Activated naive CD4-positive, alpha-beta T cell treated with Interleukin-2 at 50 U/mL for 16 hours (primary cell): ENCODE measurements around the gene CSTPP1.
"Not testable (repeated sequence)": the region's sequence is repeated elsewhere in the genome, so short reads cannot be mapped to it uniquely, and the experiment has no call there.

Source experiments
- DNase-seq: peaks from one replicate; pipeline ENCODE4 v3.0.0-alpha.2; 2020

Gene CSTPP1

GRCh38 chr11:46913484-46913883, 23.1 kb upstream of the CSTPP1 start:
- DNase-seq = no peak

DNA sequence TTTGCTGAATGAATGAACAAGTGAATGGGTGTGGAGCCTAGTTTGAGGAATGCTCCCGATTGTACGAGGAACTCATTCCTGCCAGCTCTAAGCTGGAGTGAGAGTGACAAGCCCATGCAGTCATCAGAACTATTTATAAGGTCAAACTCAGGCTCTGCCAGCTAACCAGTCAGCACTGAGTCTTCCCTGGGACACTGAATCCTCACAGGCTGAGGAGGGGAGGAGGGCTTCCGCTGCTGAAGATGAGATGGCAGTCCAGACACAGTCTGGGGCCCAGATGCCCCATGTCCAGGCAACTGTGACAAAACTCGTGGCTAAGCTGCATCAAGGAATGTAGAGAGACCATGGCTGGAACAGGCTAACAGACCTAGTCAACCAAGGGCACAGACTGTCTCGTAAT, 22.2 kb upstream of the CSTPP1 start:
- DNase-seq = no peak

GRCh38 chr11:46914910-46915309, 21.7 kb upstream of the CSTPP1 start:
- no peak for DNase-seq

DNA sequence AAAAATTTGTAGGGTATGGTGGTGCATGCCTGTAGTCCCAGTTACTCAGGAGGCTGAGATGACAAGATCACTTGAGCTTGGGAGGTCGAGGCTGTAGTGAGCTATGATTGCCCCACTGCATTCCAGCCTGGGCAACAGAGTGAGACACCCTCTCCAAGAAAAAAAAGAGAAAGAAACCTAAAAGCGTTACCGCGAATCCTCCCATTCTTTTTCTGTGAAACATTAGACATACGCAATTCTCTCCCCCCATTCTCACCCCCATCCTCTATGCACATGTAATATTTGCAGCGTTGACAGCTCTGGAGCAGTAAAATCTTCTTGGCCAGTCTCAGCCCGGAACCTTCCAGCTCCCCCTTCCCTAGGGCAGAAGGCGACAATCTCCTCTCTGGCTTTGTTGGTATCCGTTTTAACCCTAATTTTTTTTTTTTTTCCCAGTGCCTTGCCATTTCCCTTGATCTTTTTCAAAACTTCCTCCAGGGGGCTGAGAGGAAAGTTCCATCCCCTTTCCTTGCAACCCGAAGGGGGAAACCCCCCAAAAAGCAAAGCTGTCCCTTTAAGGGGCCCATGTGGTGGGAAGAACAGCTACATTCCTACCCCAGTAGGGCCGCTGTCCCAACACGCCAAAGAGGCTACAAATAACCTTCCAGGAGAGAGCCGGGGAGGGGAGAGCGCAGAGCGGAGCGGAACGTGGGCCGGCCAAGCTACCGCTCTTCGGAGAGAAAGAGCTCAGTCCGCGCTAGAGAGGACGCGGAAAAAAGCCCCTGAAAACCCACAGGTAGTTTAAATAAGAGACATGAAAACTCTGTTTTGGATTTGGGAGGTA, 20.1 kb upstream of the CSTPP1 start:
- DNase-seq = peak; percentile 21

DNA sequence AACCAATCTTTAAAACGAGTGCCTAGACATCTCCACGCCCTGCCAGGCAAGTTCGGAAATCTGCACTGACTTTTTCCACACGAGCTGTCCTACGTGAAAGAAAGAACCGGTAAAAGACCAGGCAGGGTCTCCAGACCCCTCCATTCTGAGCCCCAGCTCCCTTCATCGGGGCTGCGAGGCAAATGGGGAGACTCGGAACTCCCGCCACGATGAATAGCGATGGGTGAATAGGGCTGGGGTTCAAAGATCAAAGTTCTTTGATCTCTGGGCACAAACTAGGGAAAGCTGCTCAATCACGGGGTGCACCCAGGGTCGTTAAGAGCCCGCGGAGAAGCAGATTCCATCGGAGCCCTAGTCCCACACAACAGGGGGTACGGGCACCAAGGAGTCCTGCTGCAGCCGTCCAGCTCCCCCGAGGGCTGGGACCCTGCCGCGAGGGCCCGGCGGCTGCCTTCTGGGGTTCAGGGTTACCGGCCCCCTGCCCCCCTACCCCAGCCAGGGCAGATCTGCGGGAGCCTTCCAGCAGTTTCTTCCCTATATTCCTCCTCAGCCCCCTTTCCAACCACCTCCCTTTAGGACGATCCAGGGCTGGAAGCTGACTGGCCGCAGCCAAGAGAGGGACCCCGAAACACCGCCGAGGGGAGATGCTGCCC, 19.3 kb upstream of the CSTPP1 start:
- DNase-seq = no peak

GRCh38 chr11:46917762-46918082, 18.8 kb upstream of the CSTPP1 start:
- DNase-seq = no peak

DNA sequence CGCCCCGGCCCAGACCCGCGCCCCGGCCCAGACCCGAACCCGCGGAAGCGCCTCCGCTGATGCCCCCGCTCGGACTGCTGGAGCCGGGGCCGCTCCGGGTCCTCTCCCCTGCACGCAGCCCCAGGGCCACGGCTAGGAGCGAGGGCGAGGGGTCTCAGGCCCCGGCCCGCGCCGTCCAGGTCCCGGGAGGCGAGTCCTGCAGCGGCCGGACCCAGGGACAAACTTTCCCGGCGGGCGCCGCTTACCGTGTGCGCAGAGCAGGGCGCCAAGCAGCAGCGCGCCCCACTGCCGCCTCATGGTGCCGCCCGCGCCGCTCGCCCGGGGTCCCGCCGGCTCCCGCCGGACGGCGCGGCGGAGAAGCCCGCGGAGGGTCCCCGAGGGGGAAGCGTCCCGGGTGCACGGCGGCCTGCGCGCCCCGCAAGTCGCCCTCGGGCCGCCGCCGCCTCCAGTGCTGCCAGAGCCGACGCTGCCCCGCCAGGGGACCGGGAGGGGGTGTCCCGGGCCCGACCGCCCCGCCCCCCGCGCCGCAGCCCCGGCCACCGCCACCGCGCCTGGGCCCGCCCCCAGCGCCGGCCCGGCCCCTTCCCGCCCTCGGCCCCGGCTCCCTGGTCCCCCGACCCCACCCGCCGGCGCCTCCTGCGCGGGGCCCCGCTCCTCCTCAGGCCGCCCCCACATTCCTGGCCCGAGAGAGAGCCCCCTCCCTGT, 18.3 kb upstream of the CSTPP1 start, which contains the start of gene LRP4:
TSS of gene LRP4 (minus strand) at position 468 of the 705 bp plus-strand sequence. CDS start at position 297, 171 bp downstream.
- peak; percentile 44 for DNase-seq

GRCh38 chr11:46918788-46919513, 17.6 kb upstream of the CSTPP1 start:
- DNase-seq = no peak

GRCh38 chr11:46920755-46921154, 15.8 kb upstream of the CSTPP1 start:
- no peak for DNase-seq

DNA sequence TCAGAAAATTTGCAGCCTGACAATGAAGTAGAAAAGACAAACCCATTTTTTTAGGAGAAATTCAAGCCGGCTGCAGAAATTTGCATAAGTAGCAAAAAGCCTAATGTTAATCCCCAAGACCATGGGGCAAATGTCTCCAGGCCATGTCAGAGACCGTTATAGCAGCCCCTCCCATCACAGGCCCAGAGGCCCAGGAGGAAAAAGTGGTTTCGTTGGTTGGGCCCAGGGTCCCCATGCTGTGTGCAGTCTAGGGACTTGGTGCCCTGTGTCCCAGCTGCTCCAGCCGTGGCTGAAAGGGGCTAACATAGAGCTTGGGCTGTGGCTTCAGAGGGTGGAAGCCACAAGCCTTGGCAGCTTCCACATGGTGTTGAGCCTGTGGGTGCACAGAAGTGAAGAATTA, 8.6 kb upstream of the CSTPP1 start:
- not testable (repeated sequence) for DNase-seq

- not testable (repeated sequence) for DNase-seq
Measured at GRCh38 chr11:46928701-46929100, 7.9 kb upstream of the CSTPP1 start.

DNA sequence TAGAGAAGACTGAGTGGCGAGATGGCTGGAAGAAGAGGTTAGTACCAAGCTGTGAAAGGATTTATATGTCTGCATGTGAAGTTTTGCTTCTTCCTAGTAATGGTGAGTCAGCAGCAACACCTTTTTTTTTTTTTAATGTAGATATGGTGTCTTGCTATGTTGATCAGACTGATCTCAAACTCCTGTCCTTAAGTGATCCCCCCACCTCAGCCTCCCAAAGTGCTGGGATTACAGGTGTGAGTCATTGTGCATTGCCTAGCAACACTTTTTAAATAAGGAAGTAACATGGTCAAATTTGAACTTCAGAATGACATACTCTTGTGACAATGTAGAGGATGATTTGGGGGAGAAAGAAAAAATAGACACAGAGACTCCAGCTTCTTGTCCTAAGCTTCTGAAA, 6.5 kb upstream of the CSTPP1 start:
- no peak for DNase-seq

GRCh38 chr11:46942172-46942571, 5.6 kb downstream of the CSTPP1 start:
- DNase-seq = no peak

DNA sequence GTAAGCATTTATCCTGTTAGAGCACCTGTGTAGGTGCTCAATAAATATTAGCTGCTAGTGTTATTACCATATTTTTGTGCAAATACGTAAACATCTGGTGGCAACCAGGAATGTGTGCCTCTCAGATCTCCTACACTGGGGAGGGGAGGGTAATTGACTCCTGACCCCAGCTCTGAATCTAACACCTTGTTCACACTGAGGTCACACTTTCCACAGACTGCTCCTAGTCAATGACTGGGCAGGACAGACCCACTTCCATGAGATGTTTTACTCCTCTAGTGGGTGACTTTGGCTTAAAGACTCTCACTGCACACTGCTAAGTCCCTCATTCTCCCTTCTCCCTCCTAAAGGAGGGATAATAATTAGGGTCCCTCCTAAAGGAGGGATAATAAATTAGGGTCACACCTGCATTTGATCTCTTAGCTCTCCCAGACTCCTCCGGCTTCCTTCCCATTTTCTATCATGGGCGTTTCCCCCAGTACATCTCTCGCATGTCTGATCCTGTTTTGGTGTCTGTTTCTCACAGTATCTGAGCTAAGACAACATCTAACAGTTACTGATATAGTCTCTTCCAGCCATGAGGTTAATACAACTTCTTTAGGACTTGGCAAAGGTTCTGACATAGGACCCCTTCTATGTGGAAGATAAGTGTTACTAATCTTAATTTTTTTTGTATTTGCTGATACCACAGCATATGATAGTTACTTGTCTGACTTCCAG, 8.0 kb downstream of the CSTPP1 start:
- DNase-seq = no peak

DNA sequence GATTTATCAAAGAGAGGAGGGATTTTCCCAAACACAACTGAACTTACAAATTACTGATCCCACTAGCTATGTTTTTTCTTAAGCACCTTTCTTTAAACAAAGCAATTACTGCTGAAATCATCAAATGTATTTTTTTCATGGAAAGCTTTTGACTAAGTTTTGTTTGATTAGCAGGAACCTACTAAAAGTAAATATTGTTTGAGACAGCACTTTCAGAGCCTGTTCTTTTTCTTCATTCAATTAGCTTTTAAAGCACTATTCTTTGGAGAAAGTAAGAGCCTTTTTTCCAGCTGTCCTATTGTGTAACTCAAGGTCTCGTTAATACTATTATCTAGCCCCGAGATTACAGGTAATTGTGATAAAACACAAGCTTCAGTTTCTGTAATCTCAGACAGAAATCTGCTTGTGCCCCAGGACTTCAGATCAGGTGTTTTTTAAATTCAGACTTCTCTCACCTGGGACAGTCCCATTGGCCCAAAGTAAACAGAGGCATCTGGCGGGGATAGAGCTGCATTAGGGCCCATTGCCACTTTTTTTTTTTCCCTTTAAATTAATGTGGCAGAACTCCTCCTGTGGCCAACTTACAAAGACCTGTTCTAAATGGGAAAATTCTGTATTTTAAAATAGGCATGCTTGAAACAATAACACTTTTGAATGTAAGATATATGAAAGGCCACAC, 11.0 kb downstream of the CSTPP1 start:
- DNase-seq = no peak

GRCh38 chr11:46948378-46949131, 12.0 kb downstream of the CSTPP1 start:
- DNase-seq = no peak

GRCh38 chr11:46949297-46949696, 12.7 kb downstream of the CSTPP1 start:
- no peak for DNase-seq

GRCh38 chr11:46951864-46952263, 15.3 kb downstream of the CSTPP1 start:
- DNase-seq = no peak

- DNase-seq = no peak
Measured at GRCh38 chr11:46952553-46952952, 16.0 kb downstream of the CSTPP1 start.

DNA sequence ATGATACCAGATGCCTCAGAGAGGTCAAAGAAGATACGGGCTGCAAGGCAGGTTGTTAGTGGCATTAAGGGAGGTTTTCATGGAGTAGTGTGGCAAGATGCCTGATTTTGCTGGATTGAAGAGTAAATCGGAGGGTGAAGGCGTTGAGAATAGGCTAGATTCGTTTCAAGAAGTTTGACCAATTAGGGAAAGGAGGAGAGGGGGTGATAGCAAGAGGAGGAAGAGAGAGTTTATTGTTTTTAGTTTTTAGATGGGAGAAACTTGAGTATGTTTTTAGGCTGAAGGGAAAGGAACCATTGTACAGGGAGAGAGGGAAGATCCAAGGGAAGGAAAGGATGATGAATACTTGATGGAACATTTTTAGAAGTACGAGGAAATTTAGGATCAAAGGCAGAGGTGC, 16.5 kb downstream of the CSTPP1 start:
- no peak for DNase-seq

GRCh38 chr11:46958777-46959176, 22.2 kb downstream of the CSTPP1 start:
- no peak for DNase-seq
